Left ventricle myocardium inferior (tissue), 1 donor: ENCODE measurements around the gene LUZP2. TPM values are rescaled to one million over a fixed set of nuclear protein-coding genes. Genes with fewer than 3 reads are reported as not detected.
A peak's percentile ranks its signal among the peaks of the same experiment; 100 is the strongest.

Experiments used
- DNase-seq: peaks from one replicate; pipeline ENCODE4 v3.0.0-alpha.2; 2020
- H3K27ac ChIP-seq: fragments of 200-600 bp; replicated peaks from 2 replicates; pipeline ENCODE4 v1.8.0; 2021
- H3K27me3 ChIP-seq: fragments of 200-600 bp; 2 replicates; pipeline ENCODE4 v1.8.0; 2021; ENCODE audit warnings: low read depth
- H3K36me3 ChIP-seq: fragments of 200-600 bp; 2 replicates; pipeline ENCODE4 v1.8.0; 2021
- H3K4me1 ChIP-seq: fragments of 200-600 bp; 2 replicates; pipeline ENCODE4 v1.8.0; 2021
- H3K4me3 ChIP-seq: fragments of 200-600 bp; 2 replicates; pipeline ENCODE4 v1.8.0; 2021; ENCODE audit warnings: mild to moderate bottlenecking, moderate library complexity
- H3K9me3 ChIP-seq: fragments of 200-600 bp; replicated peaks from 2 replicates; pipeline ENCODE4 v1.8.0; 2021
- CTCF ChIP-seq: fragments of 200-600 bp; IDR thresholded peaks from 2 replicates; pipeline ENCODE4 v1.8.0; 2021; ENCODE audit warnings: antibody characterized with exemption, mild to moderate bottlenecking, borderline replicate concordance
- intact Hi-C: fragments of 100-400 bp; cut with micrococcal nuclease; formaldehyde crosslinking; loops from one replicate; pipeline ENCODE4 v1.11.0; 2022
- total RNA-seq: library from RNA; stranded (reverse); fragmentation: NEBNext Ultra II Directional; extraction: Animal tissue kit (Norgen Biotek cat#: 25700); gene quantifications from one replicate; pipeline ENCODE4 v1.2.1, GENCODE V29; 2021
- donor health status: DM: no; HTN: yes; CAD: no; lungs with severe emphysema.

The LUZP2 gene
- total RNA-seq, 1 donor from 2014 or later, result not detected

DNA sequence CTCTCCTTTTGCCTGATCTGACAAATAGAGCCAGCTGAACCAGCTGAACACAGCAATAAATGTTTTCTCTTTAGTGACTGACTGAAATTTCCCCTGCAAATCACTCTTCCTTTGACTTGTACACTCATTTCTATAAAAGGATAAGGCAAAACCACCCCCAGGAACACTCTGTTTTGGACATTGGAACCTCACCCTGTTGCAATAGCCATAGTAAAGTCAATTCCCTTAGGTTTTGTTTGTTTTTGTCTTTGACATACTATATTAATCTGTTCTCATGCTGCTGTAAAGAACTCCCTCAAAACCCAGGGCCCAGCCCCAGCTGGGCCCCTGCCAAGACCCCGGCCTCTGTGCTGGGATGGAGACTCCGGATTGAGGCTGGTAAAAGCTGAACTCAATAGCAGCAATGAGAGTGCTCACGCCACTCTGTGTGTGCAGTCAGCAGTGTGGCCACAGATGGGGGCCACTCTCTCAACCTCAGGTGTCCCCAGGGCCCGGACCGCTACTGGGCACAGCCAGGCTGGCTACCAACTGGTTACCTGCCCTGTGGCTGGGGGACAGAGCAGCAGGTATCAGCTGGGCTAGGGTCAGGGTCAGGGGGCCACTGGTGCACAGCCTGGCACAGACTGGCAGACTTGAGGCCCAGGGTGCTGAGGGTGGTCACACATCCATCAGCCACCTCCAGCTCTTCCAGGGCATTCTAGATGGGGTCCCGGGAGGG is 597.4 kb downstream of the LUZP2 start:
- no peaks in the 10 kb centered on the region for H3K36me3 ChIP-seq
- H3K9me3 ChIP-seq, result no peaks in the 10 kb centered on the region
- no peak overlapping the region for H3K27ac ChIP-seq
- intact Hi-C loops, result no loop called here
- no peak for TF ChIP-seq CTCF
- H3K27me3 ChIP-seq, result no peaks in the 10 kb centered on the region
- H3K4me1 ChIP-seq, result no peaks in the 10 kb centered on the region
- no peak overlapping the region for H3K4me3 ChIP-seq
- DNase-seq, result peak; percentile 11

- no peaks in the 10 kb centered on the region for H3K9me3 ChIP-seq
- no peaks in the 10 kb centered on the region for H3K27me3 ChIP-seq
- H3K4me1 ChIP-seq, result no peaks in the 10 kb centered on the region
- H3K27ac ChIP-seq, result no peak overlapping the region
- H3K36me3 ChIP-seq, result no peaks in the 10 kb centered on the region
- no peak overlapping the region for H3K4me3 ChIP-seq
- TF ChIP-seq CTCF, result no peak
- intact Hi-C loops, result no loop called here
- DNase-seq, result no peak
These were observed 622.6 kb downstream of the LUZP2 start for GRCh38 chr11:25119416-25119815.
